ENCODE results near the gene SFT2D2.

Gene SFT2D2

GRCh38 chr1:168291222-168291837, 65.5 kb downstream of the SFT2D2 start:
- Mint-ChIP-seq H3K4me3 (no peak overlapping the region), H3K36me3 (peaks cover 17% of the 10 kb centered on the region in 2 donors), H3K27me3 (no peaks in the 10 kb centered on the region), H3K9me3 (no peaks in the 10 kb centered on the region), H3K4me1 (peaks cover 5 to 8% of the 10 kb centered on the region in 2 donors), H3K27ac (no peak overlapping the region)
- DNase-seq (no peak), ATAC-seq (replicated peaks) (no peak)

GRCh38 chr1:168293356-168293755, 67.6 kb downstream of the SFT2D2 start:
- H3K4me1 Mint-ChIP-seq: peaks cover 0 to 1% of the 10 kb centered on the region in 2 donors
- no peak overlapping the region for H3K27ac Mint-ChIP-seq
- H3K27me3 Mint-ChIP-seq: no peaks in the 10 kb centered on the region
- ATAC-seq (replicated peaks): no peak
- H3K36me3 Mint-ChIP-seq: peaks cover 15 to 21% of the 10 kb centered on the region in 2 donors
- H3K4me3 Mint-ChIP-seq: no peak overlapping the region
- H3K9me3 Mint-ChIP-seq: no peaks in the 10 kb centered on the region
- DNase-seq: no peak

DNA sequence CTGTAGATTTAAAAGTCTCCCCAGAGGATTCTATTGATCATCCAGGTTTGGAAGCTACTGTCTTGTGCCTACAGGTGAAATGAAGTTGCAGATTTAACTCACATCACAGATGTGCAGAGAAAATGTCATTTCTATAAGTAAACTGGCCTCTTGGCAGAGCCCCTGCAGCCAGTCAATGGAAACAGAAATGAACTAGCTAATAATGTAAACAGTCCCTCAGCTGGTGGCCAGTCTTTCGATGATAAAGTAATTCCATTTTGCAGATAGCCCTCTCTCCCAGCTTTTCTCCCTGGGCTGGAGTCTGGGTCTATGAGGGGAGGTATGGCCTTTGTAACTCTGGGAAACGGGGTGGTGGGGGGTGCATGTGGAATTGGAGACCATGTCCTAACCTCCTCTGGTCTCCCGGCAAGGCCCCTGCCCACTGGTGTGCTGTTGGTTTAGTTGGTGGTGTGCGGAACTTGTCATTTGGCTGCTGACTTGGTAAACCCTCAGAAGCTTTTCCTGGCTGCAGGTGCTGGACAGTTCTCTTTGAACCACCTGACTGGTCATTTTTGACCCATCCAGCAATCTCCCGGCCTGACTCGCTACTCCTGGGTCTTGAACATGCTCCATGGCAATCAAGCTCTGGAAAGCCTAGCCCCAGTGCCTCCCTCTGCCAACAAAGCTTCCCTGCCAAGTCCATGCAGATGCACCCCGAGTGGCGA, 69.8 kb downstream of the SFT2D2 start:
- no peak for DNase-seq
- no peak overlapping the region for H3K4me3 Mint-ChIP-seq
- H3K36me3 Mint-ChIP-seq: peaks cover 17 to 28% of the 10 kb centered on the region in 2 donors
- no peaks in the 10 kb centered on the region for H3K27me3 Mint-ChIP-seq
- H3K27ac Mint-ChIP-seq: no peak overlapping the region
- H3K4me1 Mint-ChIP-seq: peaks cover 0 to 1% of the 10 kb centered on the region in 2 donors
- peaks cover 0 to 2% of the 10 kb centered on the region in 2 donors for H3K9me3 Mint-ChIP-seq
- no peak for ATAC-seq (replicated peaks)

- ATAC-seq (replicated peaks) (no peak), DNase-seq (no peak)
- H3K4me3 Mint-ChIP-seq: no peak overlapping the region
- H3K4me1 Mint-ChIP-seq: peaks cover 0 to 1% of the 10 kb centered on the region in 2 donors
- peaks cover 14 to 26% of the 10 kb centered on the region in 2 donors for H3K36me3 Mint-ChIP-seq
- no peaks in the 10 kb centered on the region for H3K27me3 Mint-ChIP-seq
- H3K9me3 Mint-ChIP-seq: peaks cover 0 to 2% of the 10 kb centered on the region in 2 donors
- no peak overlapping the region for H3K27ac Mint-ChIP-seq
Observed at GRCh38 chr1:168297019-168297730, 71.4 kb downstream of the SFT2D2 start.

GRCh38 chr1:168298446-168298845, 72.6 kb downstream of the SFT2D2 start:
- Mint-ChIP-seq H3K36me3 (peaks cover 16 to 22% of the 10 kb centered on the region in 2 donors), H3K4me1 (peaks cover 0 to 1% of the 10 kb centered on the region in 2 donors), H3K27me3 (no peaks in the 10 kb centered on the region), H3K4me3 (no peak overlapping the region), H3K9me3 (peaks cover 0 to 2% of the 10 kb centered on the region in 2 donors), H3K27ac (peak overlapping the region; percentile 7)
- DNase-seq (no peak), ATAC-seq (replicated peaks) (no peak)

DNA sequence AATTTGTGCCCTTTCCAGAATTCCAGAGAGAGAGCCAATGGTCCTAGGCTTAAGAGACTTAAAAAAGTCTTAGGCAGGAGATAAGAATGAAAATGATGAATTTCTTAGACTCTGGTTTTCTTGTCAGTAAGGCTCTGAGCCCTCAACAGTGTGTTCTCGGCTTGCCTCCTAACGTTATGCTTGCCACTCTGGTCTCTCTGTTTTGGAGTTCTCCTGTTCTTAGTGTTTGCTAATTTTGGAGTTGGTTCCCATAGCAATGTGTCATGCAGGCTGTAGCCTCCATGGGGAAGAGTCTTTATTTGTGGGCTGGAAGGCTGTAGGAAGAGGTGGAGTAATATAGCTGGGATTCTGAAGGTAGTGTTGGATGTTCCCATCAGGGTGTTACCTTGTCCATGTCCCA, 74.8 kb downstream of the SFT2D2 start:
- Mint-ChIP-seq H3K4me1 (peaks cover 0 to 1% of the 10 kb centered on the region in 2 donors), H3K9me3 (peaks cover 0 to 2% of the 10 kb centered on the region in 2 donors), H3K27me3 (no peaks in the 10 kb centered on the region), H3K36me3 (peaks cover 21 to 27% of the 10 kb centered on the region in 2 donors), H3K4me3 (no peak overlapping the region), H3K27ac (no peak overlapping the region)
- no peak for ATAC-seq (replicated peaks)
- no peak for DNase-seq

GRCh38 chr1:168301664-168302320, 76.0 kb downstream of the SFT2D2 start:
- no peak overlapping the region for H3K4me3 Mint-ChIP-seq
- no peak for DNase-seq
- H3K27ac Mint-ChIP-seq: no peak overlapping the region
- H3K27me3 Mint-ChIP-seq: no peaks in the 10 kb centered on the region
- peaks cover 21 to 32% of the 10 kb centered on the region in 2 donors for H3K36me3 Mint-ChIP-seq
- no peak for ATAC-seq (replicated peaks)
- peaks cover 0 to 2% of the 10 kb centered on the region in 2 donors for H3K9me3 Mint-ChIP-seq
- H3K4me1 Mint-ChIP-seq: no peaks in the 10 kb centered on the region

Data from stimulated activated naive B cell treated with anti-CD40 and anti-IgM and Interleukin-4, amounts not matched to agents 10 μg/mL and 1 μg/mL and 100 μg/mL, for 72 hours (primary cell).